Stomach (tissue), 4 donors: ENCODE results near the gene NPC2.

Source experiments
- EP300 ChIP-seq: sonication (generic); formaldehyde crosslinking; IDR thresholded peaks from one replicate; pipeline ENCODE4 v1.6.1; 2017; ENCODE audit warnings: antibody characterized with exemption
- POLR2AphosphoS5 ChIP-seq, 3 donors: sonication (generic); formaldehyde crosslinking; IDR thresholded peaks; one replicate each; pipeline ENCODE4 v1.6.1; 2016; ENCODE audit warnings: antibody characterized with exemption in 3 of 3

- TF ChIP-seq POLR2AphosphoS5 (IDR thresholded peaks at IDR 0.05) (no peak), EP300 (no peak)
Observed at GRCh38 chr14:74503291-74503937, 10.3 kb upstream of the NPC2 start.
